HG02885 (cell line): ENCODE data around the gene ADARB2.
"Not testable (repeated sequence)": the region's sequence is repeated elsewhere in the genome, so short reads cannot be mapped to it uniquely, and the experiment has no call there.

Source experiments
- ATAC-seq: cut with Tn5 transposase; IDR thresholded peaks from one replicate; pipeline ENCODE4 v1.9.1; 2021; ENCODE audit warnings: mild to moderate bottlenecking; ENCODE audit not compliant: unreplicated experiment, poor library complexity

ADARB2 gene

DNA sequence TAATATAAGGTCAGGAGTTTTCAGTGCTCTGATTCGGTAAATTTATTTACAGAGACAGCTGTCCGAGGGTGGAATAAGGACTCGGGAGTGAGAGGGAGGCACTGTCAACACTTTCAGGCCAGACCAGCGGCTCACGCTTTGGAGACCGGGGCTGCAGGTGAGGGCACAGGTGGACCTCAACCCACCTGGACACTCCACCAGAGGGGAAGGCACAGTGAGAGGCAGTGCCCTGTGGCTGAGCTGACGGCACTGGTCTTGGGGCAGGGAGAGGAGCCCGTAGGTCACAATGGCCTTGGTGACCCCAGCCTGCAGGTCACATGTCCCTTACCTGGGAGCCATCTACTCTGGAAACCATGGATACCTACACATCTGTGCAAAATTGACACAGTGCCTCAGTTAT lies 315.1 kb downstream of the ADARB2 start:
- no peak for ATAC-seq

DNA sequence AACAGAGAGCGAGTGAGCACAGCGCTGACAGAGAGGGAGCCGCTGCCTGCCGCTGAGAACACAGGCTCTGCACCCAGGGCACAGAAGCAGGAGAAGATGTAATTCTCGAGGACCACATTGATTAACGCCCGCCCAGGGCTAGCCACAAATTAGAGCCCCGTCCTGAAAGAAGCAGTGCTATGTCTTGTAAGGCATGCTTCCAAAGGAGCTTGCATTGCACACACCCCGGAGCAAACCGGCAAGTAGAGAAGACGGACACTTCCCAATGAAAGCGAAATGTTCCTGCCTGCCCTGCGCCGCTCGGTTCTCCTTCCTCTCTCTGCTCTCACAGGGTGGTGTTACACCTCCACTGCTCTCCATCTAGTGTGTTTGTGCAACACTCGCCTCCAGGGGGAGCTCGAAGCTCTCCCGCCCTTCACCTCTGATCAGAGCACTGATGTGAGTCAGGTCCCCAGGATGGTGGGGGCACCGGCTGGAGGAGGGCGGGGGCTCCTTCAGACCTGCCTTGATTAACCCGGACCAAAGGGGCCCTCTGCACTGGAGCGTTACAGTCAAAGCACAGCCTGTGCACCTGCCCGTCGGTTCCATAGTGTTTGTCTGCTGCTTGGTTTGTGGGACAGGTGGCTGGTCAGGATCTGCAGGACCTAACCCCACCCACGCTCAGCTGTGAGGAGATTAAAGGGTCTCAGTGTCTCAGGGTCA lies 316.5 kb downstream of the ADARB2 start:
- ATAC-seq: peak; percentile 91

DNA sequence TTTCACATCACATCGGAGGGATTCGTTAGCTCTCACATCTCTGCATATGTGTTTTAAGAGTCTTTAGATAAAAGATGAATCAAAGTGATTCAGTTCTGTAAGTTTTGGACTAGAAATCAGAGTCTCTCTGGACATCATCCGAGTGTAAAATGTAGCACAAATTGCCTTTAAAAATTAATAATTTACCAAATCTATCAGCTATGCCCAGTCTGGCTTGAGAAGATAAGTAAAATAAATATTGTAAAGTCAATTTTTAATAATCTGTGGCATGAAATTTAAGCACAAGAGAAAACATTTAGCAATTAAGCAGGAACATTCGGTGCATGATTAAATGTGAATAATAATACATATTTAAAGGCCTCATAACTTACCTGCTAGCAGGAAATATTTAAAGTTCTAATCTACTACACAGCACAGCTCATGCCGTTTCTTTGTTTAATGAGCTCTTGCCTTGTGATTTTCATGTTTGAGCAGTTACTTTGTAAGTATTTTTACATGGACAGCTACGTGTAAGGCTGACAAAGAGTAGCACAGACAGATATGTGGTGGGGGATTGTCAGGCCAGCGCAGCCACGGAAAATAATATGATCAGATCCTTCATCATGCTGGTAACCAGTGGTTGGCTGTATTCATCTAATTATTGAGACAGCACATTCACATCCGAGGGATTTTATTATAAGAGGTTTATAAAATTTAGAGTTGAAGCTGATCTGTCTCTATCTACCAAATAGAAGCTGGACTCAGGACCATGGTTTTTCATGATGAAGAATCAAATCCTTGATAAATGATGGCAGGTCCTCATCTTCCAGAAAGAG lies 317.3 kb downstream of the ADARB2 start:
- no peak for ATAC-seq

DNA sequence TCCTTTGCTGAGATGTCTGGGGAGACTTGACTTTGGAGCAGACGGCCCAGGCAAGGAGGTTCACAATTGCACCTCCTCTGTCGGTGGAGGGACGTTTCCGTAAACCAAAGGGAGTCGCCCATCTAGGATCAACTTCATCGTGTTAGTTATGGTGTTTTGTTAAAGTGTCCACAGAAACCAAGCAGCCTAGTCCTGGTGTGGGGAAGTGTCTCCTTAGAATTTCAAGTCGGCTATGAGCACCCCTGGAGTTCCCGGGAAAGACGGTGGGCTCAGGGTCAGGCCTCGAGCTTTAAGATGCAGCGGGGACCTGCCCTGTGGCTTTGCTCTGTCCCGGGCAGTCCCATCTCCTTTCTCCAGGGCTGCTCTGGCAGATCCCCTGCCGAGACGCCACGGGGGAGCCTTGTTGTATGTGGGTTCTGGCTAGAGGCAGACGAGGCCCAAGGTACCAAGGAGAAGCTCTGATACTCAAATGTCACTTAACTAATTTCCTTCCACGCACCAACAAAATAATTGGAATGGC lies 319.2 kb downstream of the ADARB2 start:
- no peak for ATAC-seq

- ATAC-seq: no peak
These were observed 319.8 kb downstream of the ADARB2 start for GRCh38 chr10:1417574-1417973.

- no peak for ATAC-seq
These were observed 320.8 kb downstream of the ADARB2 start for GRCh38 chr10:1416456-1417037.

DNA sequence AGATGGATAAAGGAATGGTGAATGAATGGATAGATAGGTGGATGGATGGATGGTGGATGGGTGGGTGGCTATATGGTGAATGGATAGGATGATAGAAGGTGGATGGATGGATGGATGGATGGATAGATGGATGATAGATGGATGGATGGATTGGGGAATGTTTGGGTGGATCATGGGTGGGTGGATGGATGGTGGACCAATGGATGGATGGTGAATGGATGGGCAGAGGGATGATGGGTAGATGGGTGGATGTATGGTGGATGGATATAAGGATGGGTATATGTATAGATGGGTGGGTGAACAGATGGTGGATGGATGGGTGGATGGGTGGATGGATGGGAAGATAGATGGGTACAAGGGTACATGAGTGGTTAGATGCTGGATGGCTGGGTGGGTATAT lies 322.4 kb downstream of the ADARB2 start:
- no peak for ATAC-seq

DNA sequence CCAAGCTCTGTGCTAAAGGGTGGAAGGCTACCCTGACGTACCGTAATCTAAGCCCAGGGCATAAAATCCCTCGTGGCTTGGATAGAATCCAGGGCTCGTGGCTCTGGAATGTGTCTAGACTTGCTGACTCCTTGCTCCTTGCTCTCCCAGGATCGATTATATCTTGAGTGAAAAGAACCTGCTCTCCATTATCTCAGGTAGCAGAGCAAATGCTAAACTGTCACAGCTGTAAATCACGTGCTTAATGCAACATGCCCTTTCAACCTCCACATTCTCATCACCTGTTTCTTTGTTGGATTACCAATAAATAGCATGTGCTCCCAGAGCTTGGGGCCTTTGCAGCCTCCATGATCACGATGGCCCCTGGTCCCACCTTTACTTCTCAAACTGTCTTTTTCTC lies 323.0 kb downstream of the ADARB2 start:
- not testable (repeated sequence) for ATAC-seq

GRCh38 chr10:1413823-1414222 lies 323.5 kb downstream of the ADARB2 start:
- ATAC-seq: no peak

- ATAC-seq: no peak
These were observed 324.1 kb downstream of the ADARB2 start for GRCh38 chr10:1413256-1413655.

DNA sequence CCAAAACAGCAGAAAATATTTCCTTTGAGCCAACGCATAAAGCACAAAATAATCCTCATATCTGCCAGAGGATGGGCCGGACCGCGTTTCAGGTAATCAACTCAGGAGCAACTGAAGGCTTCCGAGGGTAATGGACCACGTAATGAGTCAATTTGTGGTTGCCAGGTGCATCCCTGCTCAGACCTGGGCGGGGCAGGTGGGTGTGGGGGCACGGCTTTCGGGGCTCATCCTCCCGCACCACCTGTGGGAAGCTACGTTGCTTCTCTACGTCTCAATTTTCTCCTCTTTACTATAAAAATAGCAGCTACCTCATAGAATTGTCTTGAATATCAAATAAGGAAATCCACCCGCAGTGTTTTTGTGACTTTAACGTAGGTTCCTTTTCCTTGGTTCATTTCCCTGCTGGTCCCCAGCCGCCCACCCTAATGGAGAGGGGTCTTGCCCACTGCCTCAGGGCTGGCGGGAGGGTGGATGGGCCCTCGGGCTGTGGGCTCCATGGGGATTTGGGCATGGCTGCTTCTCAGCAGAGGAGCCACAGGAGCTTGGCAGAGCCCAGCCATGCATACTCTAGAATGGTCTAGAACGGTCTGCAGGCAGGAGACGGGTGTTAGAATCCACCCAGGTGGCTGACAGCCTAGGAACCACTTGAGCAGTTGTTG lies 324.7 kb downstream of the ADARB2 start:
- ATAC-seq: no peak

GRCh38 chr10:1411956-1412355 lies 325.4 kb downstream of the ADARB2 start:
- no peak for ATAC-seq

GRCh38 chr10:1411451-1411850 lies 325.9 kb downstream of the ADARB2 start:
- no peak for ATAC-seq

- ATAC-seq: no peak
These were observed 326.6 kb downstream of the ADARB2 start for GRCh38 chr10:1410469-1411395.

- ATAC-seq: no peak
These were observed 327.3 kb downstream of the ADARB2 start for GRCh38 chr10:1410032-1410431.

DNA sequence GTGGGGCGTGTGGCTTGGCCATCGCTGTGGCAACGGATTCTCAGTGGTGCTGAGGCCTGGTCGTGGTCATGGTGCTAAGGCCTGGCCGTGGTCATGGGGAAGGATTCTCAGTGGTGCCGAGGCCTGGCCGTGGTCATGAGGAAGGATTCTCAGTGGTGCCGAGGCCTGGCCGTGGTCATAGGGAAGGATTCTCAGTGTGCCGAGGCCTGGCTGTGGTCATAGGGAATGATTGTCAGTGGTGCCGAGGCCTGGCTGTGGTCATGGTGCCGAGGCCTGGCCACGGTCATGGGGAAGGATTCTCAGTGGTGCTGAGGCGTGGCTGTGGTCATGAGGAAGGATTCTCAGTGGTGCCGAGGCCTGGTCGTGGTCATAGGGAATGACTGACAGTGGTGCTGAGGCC lies 327.9 kb downstream of the ADARB2 start:
- no peak for ATAC-seq

DNA sequence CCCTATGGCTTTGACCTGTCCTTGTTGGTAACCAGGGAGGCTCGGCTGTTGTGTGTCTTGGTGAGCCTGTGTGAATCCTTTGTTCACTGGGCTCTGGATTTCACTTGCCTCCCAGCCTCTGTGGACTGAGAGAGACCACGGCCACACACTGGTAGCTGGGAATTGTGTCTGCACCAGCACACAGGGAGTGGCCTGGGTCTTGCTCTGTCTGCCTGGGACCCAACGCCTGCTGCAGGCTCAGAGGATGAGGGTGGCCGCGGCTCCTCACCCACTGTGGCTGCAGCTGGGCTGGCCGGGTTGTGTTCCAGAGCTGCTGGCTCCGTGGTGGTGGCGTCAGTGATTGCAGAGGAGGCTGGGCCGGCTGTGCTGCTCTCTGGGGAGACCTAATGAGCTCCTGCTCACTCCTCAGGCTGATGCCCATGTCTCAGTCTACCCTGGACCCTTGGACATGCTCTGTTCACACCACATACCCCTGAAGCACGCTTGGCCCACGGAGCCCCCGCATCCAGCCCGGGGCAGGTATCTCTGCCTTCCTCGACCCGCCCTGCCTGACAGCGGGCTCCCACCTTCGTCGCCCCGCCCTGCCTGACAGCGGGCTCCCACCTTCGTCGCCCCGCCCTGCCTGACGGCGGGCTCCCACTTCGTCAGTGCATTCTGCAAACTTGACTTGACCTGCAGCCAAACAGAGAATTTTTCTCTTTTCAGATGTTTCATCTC lies 328.5 kb downstream of the ADARB2 start:
- ATAC-seq: no peak

- no peak for ATAC-seq
These were observed 330.1 kb downstream of the ADARB2 start for GRCh38 chr10:1406967-1407945.
